Stimulated activated CD4-positive, alpha-beta T cell treated with anti-CD3 and anti-CD28 coated beads, TNF-alpha, amount 100 ng/mL, for 24 hours (primary cell): ENCODE results near the gene ECD.

Source experiments
- DNase-seq, 3 experiments: peaks; one replicate each; pipeline ENCODE4 v3.0.0-alpha.2; 2020; ENCODE audit warnings: low read depth in 3 of 3

ECD gene

GRCh38 chr10:73167783-73168464 lies at the start of gene ECD, which contains the start of gene FAM149B1:
ECD (minus strand) TSS chr10:73168008; CDS start chr10:73163937, 4,071 bp downstream.
FAM149B1 (plus strand) TSS chr10:73168119; CDS start chr10:73168340, 221 bp downstream.
- peak; percentile 84 to 93 (median 91) for DNase-seq

DNA sequence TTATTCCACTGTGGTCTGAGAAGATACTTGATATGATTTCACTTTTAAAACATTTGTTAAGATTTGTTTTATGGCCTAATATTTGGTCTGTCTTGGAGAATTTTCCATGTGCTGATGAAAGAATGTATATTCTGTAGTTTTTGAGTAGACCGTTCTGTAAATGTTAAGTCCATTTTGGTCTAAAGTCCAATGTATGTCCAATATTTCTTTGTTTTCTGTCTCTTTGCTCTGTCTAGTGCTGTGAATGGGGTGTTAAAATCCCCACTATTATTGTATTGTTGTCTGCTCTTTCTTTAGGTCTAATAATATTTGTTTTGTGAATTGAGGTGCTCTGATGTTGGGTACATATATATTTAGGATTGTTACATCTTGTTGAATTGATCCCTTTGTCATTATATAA lies 47.9 kb upstream of the ECD start:
- DNase-seq = no peak

DNA sequence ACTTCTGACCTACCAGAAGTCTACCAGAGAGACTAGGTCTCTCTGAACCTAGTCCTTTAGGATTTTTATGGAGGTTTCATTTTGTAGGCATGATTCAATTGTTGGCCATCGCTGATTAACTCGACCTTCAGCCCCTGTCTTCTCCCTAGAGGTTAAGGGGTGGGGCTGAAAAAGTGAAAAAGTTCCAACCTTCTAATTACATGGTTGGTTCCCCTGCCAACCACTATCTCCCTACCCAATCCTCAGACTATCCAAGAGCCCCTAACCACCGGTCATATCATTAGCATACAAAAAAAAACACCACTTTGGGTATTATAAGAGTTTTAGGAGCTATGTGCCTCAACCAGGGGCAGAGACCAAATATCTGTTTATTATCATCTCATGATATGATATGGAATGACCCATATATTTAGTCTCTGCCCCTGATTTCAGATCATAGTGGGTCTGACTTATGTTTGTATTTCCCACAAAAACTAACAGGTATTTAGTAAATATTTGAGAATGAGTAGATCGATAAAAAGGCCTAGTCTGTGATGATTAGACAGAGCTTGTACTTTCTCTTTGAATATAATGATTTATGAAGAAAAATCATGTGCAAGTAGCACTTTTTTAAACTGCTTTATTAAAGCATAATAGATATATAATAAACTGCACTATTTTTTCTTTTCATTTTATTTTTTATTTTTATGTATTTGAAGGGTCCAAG lies 43.5 kb upstream of the ECD start:
- no peak for DNase-seq

DNA sequence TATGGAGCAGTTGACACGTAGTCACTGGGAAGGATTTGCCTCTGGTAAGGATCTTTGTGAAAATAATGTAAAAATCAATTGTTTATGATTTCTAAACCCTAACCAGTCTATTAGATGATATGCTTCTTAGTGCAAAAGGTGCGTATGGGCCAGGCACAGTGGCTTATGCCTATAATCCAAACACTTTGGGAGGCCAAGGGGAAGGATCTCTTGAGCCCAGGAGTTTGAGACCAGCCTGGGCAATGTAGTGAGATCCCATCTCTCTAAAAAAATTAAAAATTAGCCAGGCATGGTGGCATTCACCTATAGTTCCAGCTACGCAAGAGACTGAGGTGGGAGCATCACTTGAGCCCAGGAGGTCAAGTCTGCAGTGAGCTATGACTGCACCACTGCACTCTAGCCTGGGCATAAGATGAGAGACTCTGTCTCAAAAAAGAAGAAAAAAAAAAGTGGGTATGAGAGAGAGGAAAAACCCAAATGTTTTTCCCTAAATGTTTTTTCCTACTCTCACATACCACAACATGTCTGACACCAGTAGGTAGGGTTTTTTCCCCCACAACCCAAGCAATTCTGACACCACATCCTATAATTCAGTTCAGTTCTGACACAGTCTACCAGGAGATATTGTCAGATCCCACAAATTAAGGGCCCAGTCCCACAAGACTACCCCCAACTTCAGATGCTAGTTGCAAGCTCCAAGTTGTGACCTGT lies 42.7 kb upstream of the ECD start:
- DNase-seq = no peak

DNA sequence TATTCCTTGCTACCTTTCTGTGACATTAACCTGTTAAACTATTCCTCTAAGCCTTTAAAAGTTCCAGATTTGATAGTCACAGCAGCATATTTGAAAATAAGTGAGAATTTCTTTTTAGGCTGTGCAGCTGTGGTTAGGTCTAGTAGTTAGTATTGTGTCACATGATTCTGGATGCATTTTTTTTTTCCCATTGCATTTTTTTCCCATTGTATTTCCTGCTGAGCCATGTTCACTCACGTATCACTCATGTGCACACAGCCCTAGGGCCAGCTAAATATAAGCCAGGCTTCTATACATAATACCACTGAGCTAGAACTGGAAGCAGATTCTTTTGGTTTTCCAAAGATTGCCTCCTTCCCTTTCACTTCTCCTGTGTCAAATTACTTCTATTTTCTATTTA lies 41.9 kb upstream of the ECD start:
- DNase-seq = no peak

DNA sequence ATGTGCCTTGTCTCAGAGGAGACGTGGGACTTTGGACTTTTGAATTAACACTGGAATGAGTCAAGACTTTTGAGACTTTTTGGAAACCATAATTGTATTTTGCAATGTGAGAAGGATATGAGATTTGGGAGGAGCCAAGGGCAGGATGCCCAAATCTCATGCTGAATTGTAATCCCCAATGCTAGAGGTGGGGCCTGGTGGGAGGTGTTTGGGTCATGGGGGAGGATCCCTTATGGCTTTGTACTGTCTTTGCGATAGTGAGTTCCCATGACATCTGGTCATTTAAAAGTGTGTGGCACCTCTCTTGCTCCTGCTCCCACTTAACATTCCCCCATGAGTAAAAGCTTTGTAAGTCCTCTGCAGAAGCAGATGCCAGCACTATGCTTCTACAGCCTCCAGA lies 40.1 kb upstream of the ECD start:
- no peak for DNase-seq

- DNase-seq = no peak
These were observed 38.6 kb upstream of the ECD start for GRCh38 chr10:73206385-73206784.

DNA sequence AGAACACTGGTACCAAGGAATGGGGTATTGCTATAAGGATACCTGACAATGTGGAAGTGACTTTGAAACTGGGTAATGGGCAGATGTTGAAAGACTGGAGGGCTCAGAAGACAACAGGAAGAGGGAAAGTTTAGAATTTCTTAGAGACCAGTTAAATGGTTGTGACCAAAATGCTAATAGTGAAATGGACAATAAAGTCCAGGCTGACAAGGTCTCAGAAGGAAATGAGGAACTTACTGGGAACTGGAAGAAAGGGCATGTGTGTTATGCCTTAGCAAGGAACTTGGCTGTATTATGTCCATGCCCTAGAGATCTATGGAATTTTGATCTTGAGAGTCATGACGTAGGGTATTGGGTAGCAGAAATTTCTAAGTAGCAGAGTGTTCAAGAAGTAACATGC lies 38.1 kb upstream of the ECD start:
- DNase-seq = no peak

GRCh38 chr10:73205081-73205480 lies 37.3 kb upstream of the ECD start:
- DNase-seq = no peak

DNA sequence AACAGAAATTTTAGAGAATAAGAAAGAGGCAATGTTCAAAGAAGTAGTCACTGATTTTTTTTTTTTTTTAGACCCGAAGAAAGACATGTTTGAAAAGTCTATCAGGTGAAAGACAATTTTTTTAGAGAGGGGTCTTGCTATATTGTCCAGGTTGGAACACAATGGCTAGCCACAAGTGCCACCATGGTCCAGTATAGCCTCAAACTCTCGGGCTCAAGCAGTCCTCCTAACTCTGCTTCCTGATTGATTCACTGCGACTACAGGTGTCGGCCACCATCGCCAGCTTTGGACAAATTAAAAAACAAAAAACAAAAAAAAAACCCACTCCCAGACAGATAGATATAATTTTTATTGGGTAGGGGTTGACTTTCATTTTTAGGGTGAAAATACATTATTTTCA lies 22.4 kb upstream of the ECD start:
- no peak for DNase-seq

DNA sequence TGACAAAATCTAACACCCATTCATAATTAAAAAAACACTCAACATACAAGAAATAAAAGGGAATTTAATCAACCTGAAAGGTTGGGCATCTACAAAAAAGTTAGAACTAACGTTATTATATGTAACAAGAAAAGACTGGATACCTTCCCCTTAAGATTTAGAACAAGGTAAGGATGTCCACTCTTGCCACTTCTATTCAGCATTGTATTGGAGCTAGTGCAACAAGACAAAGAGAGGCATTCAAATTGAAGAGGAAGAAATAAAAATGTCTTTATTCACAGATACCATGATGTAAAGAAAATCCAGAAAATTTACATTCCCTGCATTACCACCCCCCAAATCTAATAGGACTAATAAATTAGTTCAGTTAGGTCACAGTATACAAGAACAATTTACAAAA lies 18.5 kb upstream of the ECD start:
- no peak for DNase-seq

DNA sequence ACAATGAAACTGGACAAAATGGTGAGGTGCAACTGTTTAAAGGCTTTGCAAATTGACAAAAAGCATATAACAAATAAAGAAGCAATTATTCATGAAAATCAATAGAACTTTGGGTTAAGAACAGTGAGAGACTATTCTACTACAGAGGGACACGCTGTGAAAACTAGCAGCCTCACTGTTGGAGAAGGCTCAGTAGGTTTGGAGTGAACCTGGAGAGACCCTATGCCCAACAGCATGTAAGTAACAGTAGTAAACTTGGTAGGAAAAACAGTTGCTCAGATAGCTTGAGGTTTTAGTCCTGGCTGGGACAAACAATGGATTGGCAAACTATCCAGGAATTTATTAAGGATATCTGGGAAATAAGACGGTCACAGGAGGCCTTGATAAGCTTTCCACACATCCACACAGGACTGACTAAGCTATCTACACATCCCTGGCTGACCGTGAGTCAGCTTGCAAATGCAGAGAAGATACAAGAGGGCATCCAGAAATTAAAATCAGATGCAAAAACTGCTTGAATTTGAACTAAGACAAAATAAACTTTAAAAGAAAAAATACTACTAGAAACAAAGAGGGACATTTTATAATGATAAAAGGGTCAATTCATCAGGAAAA lies 16.0 kb upstream of the ECD start:
- no peak for DNase-seq

GRCh38 chr10:73182568-73182967 lies 14.8 kb upstream of the ECD start:
- DNase-seq = no peak

GRCh38 chr10:73174148-73174925 lies 6.5 kb upstream of the ECD start:
- no peak for DNase-seq

GRCh38 chr10:73172867-73173266 lies 5.1 kb upstream of the ECD start:
- no peak for DNase-seq

DNA sequence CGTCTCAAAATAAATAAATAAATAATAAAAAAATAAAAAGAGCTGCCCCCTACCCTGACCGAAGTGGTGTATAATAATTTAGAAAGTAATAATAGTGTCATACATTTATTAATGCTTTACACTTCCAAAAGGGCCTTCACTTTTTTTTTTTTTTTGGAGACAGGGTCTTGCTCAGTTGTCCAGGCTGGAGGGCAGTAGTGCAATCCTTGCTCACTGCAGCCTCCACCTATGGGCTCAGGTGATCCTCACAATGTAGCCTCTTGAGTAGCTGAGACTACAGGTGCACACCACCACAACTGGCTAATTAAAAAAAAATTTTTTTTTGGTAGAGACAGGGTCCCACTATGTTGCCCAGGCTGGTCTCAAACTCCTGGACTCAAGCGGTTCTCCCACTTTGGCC lies 1.5 kb upstream of the ECD start:
- no peak for DNase-seq

- no peak for DNase-seq
These were observed 626 bp upstream of the ECD start for GRCh38 chr10:73168465-73168803.

- DNase-seq = peak in 1 of 3 experiments; percentile 5
These were observed 388 bp downstream of the ECD start for GRCh38 chr10:73167458-73167782.

- DNase-seq = no peak
These were observed 836 bp downstream of the ECD start for GRCh38 chr10:73166972-73167371.

- DNase-seq = no peak
These were observed 4.7 kb downstream of the ECD start for GRCh38 chr10:73163096-73163495.

GRCh38 chr10:73161662-73162061 lies 6.1 kb downstream of the ECD start:
- no peak for DNase-seq

DNA sequence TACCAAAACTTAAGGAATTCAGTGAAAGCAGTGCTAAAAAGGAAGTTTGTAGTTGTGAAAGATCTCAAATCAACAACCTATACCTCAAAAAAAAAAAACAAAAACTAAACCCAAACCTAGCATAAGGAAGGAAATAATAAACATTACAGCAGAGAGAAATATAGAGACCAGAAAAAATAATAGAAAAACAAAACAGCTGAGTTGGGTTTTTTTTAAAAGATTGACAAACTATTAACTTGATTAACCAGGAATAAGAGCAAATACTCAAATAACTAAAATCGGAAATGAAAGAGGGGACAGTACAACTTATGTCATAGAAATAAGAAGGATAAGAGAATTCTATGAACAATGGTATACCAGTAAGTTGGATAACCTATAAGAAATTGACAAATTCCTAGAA lies 6.7 kb downstream of the ECD start:
- DNase-seq = no peak
